GM21619 (cell line): Measurements from ENCODE around the gene DIDO1.
"Not testable (repeated sequence)": the region's sequence is repeated elsewhere in the genome, so short reads cannot be mapped to it uniquely, and the experiment has no call there.

Experiments used
- ATAC-seq: cut with Tn5 transposase; IDR thresholded peaks from one replicate; pipeline ENCODE4 v1.9.1; 2021; ENCODE audit not compliant: unreplicated experiment

DIDO1 gene

GRCh38 chr20:62929051-62929538 lies 2.8 kb upstream of the DIDO1 start:
- no peak for ATAC-seq

- ATAC-seq, result no peak
Measured at GRCh38 chr20:62928246-62928939, 2.1 kb upstream of the DIDO1 start.

GRCh38 chr20:62927128-62927705 lies 912 bp upstream of the DIDO1 start:
- no peak for ATAC-seq

GRCh38 chr20:62925420-62926228 lies 681 bp downstream of the DIDO1 start:
- peak; percentile 17 for ATAC-seq

- ATAC-seq, result no peak
Measured at GRCh38 chr20:62925076-62925419, 1.3 kb downstream of the DIDO1 start.

- ATAC-seq, result no peak
Measured at GRCh38 chr20:62924442-62925075, 1.7 kb downstream of the DIDO1 start.

- ATAC-seq, result no peak
Measured at GRCh38 chr20:62923669-62924441, 2.5 kb downstream of the DIDO1 start.

GRCh38 chr20:62923059-62923668 lies 3.1 kb downstream of the DIDO1 start:
- ATAC-seq, result not testable (repeated sequence)

- ATAC-seq, result no peak
Measured at GRCh38 chr20:62922451-62922921, 3.8 kb downstream of the DIDO1 start.

GRCh38 chr20:62921119-62921687 lies 5.1 kb downstream of the DIDO1 start:
- ATAC-seq, result no peak

- no peak for ATAC-seq
Measured at GRCh38 chr20:62920039-62920645, 6.2 kb downstream of the DIDO1 start.

- ATAC-seq, result no peak
Measured at GRCh38 chr20:62918831-62919230, 7.5 kb downstream of the DIDO1 start.

- ATAC-seq, result no peak
Measured at GRCh38 chr20:62918147-62918546, 8.2 kb downstream of the DIDO1 start.

GRCh38 chr20:62917720-62918119 lies 8.6 kb downstream of the DIDO1 start:
- no peak for ATAC-seq

GRCh38 chr20:62916703-62917476 lies 9.4 kb downstream of the DIDO1 start:
- ATAC-seq, result no peak

GRCh38 chr20:62914970-62915457 lies 11.3 kb downstream of the DIDO1 start:
- no peak for ATAC-seq

- no peak for ATAC-seq
Measured at GRCh38 chr20:62914436-62914835, 11.9 kb downstream of the DIDO1 start.

- ATAC-seq, result no peak
Measured at GRCh38 chr20:62913043-62913630, 13.2 kb downstream of the DIDO1 start.
